Smooth muscle cell (in vitro differentiated cells): ENCODE results near the gene DDAH2. TPM values are rescaled to one million over a fixed set of nuclear protein-coding genes. Genes with fewer than 3 reads are reported as not detected.

Source experiments
- DNase-seq: peaks from one replicate; lab custom pipeline; 2025; ENCODE audit not compliant: unreplicated experiment; lab: John Stamatoyannopoulos, UW
- H2AFZ ChIP-seq: fragments of 200-600 bp; sonication (generic); 2 replicates; pipeline ENCODE4 v1.6.0; 2016; ENCODE audit warnings: antibody characterized with exemption, low read depth, mild to moderate bottlenecking
- H3F3A ChIP-seq: fragments of 200-600 bp; sonication (generic); 2 replicates; pipeline ENCODE4 v1.6.0; 2017; ENCODE audit warnings: antibody characterized with exemption, low read depth
- H3K27ac ChIP-seq: fragments of 200-600 bp; sonication (generic); 2 replicates; pipeline ENCODE4 v1.5.1; 2016; ENCODE audit warnings: low read depth, mild to moderate bottlenecking
- H3K27me3 ChIP-seq: fragments of 200-600 bp; sonication (generic); 2 replicates; pipeline ENCODE4 v1.6.1; 2016; ENCODE audit warnings: low read depth, mild to moderate bottlenecking
- H3K36me3 ChIP-seq: fragments of 200-600 bp; sonication (generic); 2 replicates; pipeline ENCODE4 v1.5.1; 2016; ENCODE audit warnings: low read depth
- H3K4me1 ChIP-seq: fragments of 200-600 bp; sonication (generic); 2 replicates; pipeline ENCODE4 v1.5.1; 2016; ENCODE audit warnings: low read depth
- H3K4me2 ChIP-seq: fragments of 200-600 bp; sonication (generic); 2 replicates; pipeline ENCODE4 v1.6.0; 2016; ENCODE audit warnings: mild to moderate bottlenecking
- H3K4me3 ChIP-seq: fragments of 200-600 bp; sonication (generic); 2 replicates; pipeline ENCODE4 v1.5.1; 2016; ENCODE audit warnings: mild to moderate bottlenecking
- H3K79me2 ChIP-seq: fragments of 200-600 bp; sonication (generic); 2 replicates; pipeline ENCODE4 v1.6.0; 2016; ENCODE audit warnings: low read depth, mild to moderate bottlenecking
- H3K9ac ChIP-seq: fragments of 200-600 bp; sonication (generic); 2 replicates; pipeline ENCODE4 v1.6.0; 2016; ENCODE audit warnings: low read depth
- H3K9me3 ChIP-seq: fragments of 200-600 bp; sonication (generic); replicated peaks from 2 replicates; pipeline ENCODE4 v1.5.1; 2016; ENCODE audit warnings: low read depth
- H4K20me1 ChIP-seq: fragments of 200-600 bp; sonication (generic); 2 replicates; pipeline ENCODE4 v1.6.0; 2016; ENCODE audit warnings: low read depth
- WGBS: methylation state at CpG from one replicate; pipeline ENCODE4 v1.1.7; 2016; ENCODE audit warnings: low lambda C conversion rate; 5-methylcytosine and 5-hydroxymethylcytosine counted together
- polyA plus RNA-seq: library from polyadenylated mRNA; unstranded; fragments of >200 nt; fragmentation: Nextera tagmentation; extraction: Ambion mirVana; gene quantifications from 2 replicates; pipeline ENCODE4 v1.2.1, GENCODE V29; 2016
- total RNA-seq: library from RNA; depleted of rRNA; stranded (reverse); fragments of >200 nt; gene quantifications from 2 replicates; pipeline ENCODE4 v1.2.3, GENCODE V29; 2014
- TF ChIP-seq, protein P1 (sequence below): fragments of 200-600 bp; sonication (generic); IDR thresholded peaks from 2 replicates; pipeline ENCODE4 v1.5.1; 2017; ENCODE audit warnings: borderline replicate concordance, mild to moderate bottlenecking, antibody characterized with exemption; ENCODE audit not compliant: insufficient read depth, poor library complexity, severe bottlenecking

The DDAH2 gene
- total and polyA plus RNA-seq, 2 experiments from 2014 or later: 104 to 134 TPM

GRCh38 chr6:31727034-31727716, 1.9 kb downstream of the DDAH2 start:
- H3K4me3 ChIP-seq: no peak overlapping the region
- no peaks in the 10 kb centered on the region for H3K9me3 ChIP-seq
- H3K79me2 ChIP-seq: peaks cover 7% of the 10 kb centered on the region
- no peaks in the 10 kb centered on the region for H3K36me3 ChIP-seq
- no peak overlapping the region for H3K27ac ChIP-seq
- no peak overlapping the region for H3K9ac ChIP-seq
- H3K4me1 ChIP-seq: peaks cover 12% of the 10 kb centered on the region
- WGBS: 96% methylated on average over 7 of the region's 7 CpGs
- no peak overlapping the region for H3K4me2 ChIP-seq
- H4K20me1 ChIP-seq: peaks cover 27% of the 10 kb centered on the region
- DNase-seq: no peak
- no peak overlapping the region for H2AFZ ChIP-seq
- H3K27me3 ChIP-seq: no peaks in the 10 kb centered on the region
- TF ChIP-seq, protein P1, sequence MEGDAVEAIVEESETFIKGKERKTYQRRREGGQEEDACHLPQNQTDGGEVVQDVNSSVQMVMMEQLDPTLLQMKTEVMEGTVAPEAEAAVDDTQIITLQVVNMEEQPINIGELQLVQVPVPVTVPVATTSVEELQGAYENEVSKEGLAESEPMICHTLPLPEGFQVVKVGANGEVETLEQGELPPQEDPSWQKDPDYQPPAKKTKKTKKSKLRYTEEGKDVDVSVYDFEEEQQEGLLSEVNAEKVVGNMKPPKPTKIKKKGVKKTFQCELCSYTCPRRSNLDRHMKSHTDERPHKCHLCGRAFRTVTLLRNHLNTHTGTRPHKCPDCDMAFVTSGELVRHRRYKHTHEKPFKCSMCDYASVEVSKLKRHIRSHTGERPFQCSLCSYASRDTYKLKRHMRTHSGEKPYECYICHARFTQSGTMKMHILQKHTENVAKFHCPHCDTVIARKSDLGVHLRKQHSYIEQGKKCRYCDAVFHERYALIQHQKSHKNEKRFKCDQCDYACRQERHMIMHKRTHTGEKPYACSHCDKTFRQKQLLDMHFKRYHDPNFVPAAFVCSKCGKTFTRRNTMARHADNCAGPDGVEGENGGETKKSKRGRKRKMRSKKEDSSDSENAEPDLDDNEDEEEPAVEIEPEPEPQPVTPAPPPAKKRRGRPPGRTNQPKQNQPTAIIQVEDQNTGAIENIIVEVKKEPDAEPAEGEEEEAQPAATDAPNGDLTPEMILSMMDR: no peak
- peaks cover 30% of the 10 kb centered on the region for H3F3A ChIP-seq

DNA sequence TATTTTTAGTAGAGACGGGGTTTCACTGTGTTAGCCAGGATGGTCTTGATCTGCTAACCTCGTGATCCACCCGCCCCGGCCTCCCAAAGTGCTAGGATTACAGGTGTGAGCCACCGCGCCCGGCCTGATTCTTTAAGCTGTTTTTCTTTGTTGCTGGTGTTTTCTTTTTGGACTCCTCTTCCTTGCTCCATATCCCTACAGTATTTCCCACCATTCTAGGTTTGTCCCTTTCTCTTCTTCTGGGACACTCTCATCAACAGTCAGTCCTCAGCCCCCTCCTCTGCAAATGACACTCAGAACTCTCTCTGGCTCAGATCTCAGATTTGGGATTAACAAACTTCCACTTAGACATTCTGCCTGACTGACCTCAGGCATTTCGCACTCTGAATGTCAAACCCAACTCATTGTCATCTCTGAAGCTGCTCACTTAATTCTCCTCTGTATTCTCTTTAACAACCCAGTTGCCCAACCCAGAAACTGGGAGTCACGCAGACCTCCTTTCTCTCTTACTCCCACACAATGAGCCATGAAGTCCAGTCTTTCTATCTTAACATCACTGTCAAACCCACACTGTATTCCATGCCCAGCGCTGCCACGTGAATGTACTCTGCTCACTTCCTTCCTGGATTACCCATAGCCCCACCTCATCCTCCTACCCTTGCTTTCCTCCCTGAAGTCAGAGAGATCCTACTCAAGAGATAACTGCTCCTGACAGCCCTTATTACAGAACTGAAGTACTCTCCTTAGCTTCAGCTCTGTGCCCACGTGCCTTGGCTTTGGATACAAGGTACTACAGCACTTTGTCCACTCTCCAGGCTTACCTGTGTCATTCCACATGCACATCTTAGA, 3.4 kb downstream of the DDAH2 start:
- H3K4me2 ChIP-seq: no peak overlapping the region
- TF ChIP-seq, protein P1: no peak
- no peak overlapping the region for H2AFZ ChIP-seq
- peaks cover 10% of the 10 kb centered on the region for H3K4me1 ChIP-seq
- no peaks in the 10 kb centered on the region for H3K9me3 ChIP-seq
- no peaks in the 10 kb centered on the region for H3K36me3 ChIP-seq
- no peaks in the 10 kb centered on the region for H3K27me3 ChIP-seq
- peaks cover 14% of the 10 kb centered on the region for H4K20me1 ChIP-seq
- no peak overlapping the region for H3K27ac ChIP-seq
- H3K9ac ChIP-seq: no peak overlapping the region
- peaks cover 15% of the 10 kb centered on the region for H3F3A ChIP-seq
- H3K79me2 ChIP-seq: peaks cover 7% of the 10 kb centered on the region
- DNase-seq: no peak
- H3K4me3 ChIP-seq: no peak overlapping the region
- 92% methylated on average over 12 of the region's 12 CpGs for WGBS

- no peaks in the 10 kb centered on the region for H3K27me3 ChIP-seq
- H4K20me1 ChIP-seq: peaks cover 11% of the 10 kb centered on the region
- DNase-seq: no peak
- no peak overlapping the region for H2AFZ ChIP-seq
- TF ChIP-seq, protein P1: no peak
- H3K4me3 ChIP-seq: no peak overlapping the region
- no peaks in the 10 kb centered on the region for H3K36me3 ChIP-seq
- no peak overlapping the region for H3K4me2 ChIP-seq
- 95% methylated on average over 25 of the region's 25 CpGs for WGBS
- peaks cover 6% of the 10 kb centered on the region for H3K79me2 ChIP-seq
- H3F3A ChIP-seq: peaks cover 12% of the 10 kb centered on the region
- peaks cover 6% of the 10 kb centered on the region for H3K4me1 ChIP-seq
- H3K27ac ChIP-seq: no peak overlapping the region
- H3K9me3 ChIP-seq: no peaks in the 10 kb centered on the region
- no peak overlapping the region for H3K9ac ChIP-seq
These were observed 5.0 kb downstream of the DDAH2 start for GRCh38 chr6:31723980-31724691.
